ENCODE results near the gene SFMBT2.
A peak's percentile ranks its signal among the peaks of the same experiment; 100 is the strongest.
"Not testable (repeated sequence)": the region's sequence is repeated elsewhere in the genome, so short reads cannot be mapped to it uniquely, and the experiment has no call there.

SFMBT2 gene

DNA sequence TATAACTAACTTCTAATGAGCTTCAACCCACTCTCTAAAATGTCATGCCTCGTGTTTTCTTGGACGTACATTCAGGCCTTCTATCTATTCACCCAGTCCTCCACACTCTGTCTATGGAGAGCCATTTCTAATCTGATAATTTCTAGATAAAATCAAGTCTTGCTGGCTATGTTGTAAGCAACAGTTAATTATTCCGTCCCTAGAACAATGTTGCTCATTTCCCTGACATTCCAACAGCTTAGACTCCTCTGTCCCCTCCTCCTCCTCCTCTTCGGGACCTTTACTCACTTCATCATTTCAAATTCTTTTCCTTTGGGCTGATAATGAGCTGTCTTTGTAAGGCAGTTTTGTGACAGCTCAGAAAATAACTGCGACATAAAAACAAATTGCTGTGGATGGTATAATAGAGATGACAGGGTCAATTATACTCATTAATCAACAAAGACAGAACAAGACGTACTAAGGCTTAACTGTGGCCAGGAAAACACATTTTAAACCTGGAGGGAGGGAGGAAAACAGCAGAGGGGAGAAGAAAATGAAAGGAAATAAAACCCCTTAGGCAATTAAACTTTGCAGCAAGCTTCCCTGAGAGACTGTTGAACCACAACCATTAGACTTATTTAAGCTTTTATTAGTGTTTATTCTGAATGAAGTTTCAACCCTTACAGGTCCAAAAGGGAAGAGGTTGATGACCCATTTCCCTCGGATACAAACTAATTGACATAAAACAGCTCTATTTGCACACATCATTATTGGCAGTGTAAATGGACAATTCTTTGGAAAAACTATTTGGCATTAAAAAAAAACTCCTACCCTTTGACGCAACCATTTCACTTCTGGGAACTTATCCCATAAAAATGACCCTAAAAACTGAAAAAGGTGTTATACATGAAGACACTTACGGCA, 179.1 kb downstream of the SFMBT2 start:
- no peak for DNase-seq (ENCODE audit: low read depth, low spot score)

- DNase-seq (ENCODE audit: low read depth, low spot score), result no peak
Observed at GRCh38 chr10:7230951-7231350, 179.9 kb downstream of the SFMBT2 start.

GRCh38 chr10:7230036-7230435, 180.8 kb downstream of the SFMBT2 start:
- DNase-seq (ENCODE audit: low read depth, low spot score), result no peak

DNA sequence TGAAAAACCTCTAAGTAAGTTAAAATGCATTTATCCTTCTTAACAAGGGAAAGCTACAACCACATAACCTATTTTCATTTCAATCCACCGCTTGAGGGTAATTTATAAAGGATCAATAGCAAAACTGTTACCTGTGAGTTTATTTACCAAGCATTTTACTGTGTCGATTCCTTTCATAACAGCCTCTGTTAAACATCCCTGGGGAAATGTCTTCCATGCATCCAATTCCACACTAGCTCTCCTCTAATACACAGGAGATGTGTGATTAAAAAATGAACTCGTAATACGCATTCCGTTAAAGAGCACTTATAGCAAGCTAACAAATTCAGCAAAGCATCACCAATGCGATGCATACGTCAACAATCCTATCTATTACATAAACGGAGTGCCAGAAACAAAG, 185.7 kb downstream of the SFMBT2 start:
- DNase-seq (ENCODE audit: low read depth, low spot score), result no peak

- no peak for DNase-seq (ENCODE audit: low read depth, low spot score)
Observed at GRCh38 chr10:7218968-7219367, 191.9 kb downstream of the SFMBT2 start.

- DNase-seq (ENCODE audit: low read depth, low spot score), result not testable (repeated sequence)
Observed at GRCh38 chr10:7212696-7213095, 198.1 kb downstream of the SFMBT2 start.

DNA sequence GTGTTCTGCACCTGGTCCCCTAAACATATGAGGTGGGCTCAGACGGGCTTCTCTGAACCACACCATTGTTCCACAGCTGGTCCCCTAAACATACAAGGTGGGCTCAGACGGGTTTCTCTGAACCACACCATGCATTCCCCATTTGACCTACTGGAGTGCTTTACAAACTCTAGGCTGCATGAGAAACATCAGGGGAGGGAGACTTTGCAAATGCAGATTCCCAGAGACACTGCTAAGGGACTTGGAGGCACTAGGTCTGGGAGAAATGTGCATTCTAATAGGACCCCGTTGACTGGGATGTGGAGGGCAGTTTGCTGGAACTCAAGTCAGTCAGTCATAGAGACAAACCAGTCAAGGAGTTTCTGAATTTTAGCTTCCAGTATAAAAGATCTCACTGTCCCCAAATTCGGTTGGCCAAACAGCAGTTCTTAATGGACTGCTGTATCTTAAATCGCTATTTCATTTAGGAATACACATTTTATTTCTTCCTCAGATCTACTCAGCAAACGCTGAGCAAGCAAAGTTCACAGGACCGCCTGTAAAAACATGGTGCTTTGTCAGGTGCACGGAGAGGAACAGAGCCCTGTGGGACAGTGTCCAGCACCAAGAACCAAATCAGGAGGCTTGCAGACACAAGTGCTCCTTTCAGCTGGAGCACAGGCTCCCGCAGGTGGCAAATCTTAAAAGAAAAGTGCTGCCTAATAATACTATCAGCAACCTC, 198.8 kb downstream of the SFMBT2 start:
- no peak for DNase-seq (ENCODE audit: low read depth, low spot score)

- no peak for DNase-seq (ENCODE audit: low read depth, low spot score)
Observed at GRCh38 chr10:7210516-7210915, 200.3 kb downstream of the SFMBT2 start.

- no peak for DNase-seq (ENCODE audit: low read depth, low spot score)
Observed at GRCh38 chr10:7209458-7209857, 201.4 kb downstream of the SFMBT2 start.

- no peak for DNase-seq (ENCODE audit: low read depth, low spot score)
Observed at GRCh38 chr10:7206412-7207100, 204.3 kb downstream of the SFMBT2 start.

GRCh38 chr10:7205656-7206055, 205.2 kb downstream of the SFMBT2 start:
- no peak for DNase-seq (ENCODE audit: low read depth, low spot score)

GRCh38 chr10:7202793-7203355, 208.0 kb downstream of the SFMBT2 start:
- DNase-seq (ENCODE audit: low read depth, low spot score), result no peak

GRCh38 chr10:7199152-7199760, 211.6 kb downstream of the SFMBT2 start:
- no peak for DNase-seq (ENCODE audit: low read depth, low spot score)

- no peak for DNase-seq (ENCODE audit: low read depth, low spot score)
Observed at GRCh38 chr10:7196284-7196683, 214.6 kb downstream of the SFMBT2 start.

- DNase-seq (ENCODE audit: low read depth, low spot score), result no peak
Observed at GRCh38 chr10:7195118-7195517, 215.7 kb downstream of the SFMBT2 start.

DNA sequence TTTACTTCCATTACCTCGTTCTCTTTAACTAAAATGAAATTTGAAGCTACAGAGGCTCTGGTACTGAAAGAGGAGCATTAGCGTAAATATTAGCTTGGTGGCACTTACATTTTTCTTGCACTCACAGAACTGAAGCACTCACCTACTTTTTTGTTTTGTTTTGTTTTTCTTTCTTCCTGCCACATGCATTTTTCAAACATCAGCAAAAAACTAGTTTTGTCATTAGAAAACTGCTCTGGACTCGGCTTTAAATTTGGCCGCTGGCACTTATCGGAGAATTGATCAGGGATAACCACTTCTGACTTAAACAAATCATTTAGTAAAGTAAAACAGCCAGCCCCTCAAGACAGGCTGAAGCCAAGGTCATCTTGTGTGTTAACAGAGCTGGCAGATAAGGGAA, 216.3 kb downstream of the SFMBT2 start:
- DNase-seq (ENCODE audit: low read depth, low spot score), result no peak

DNA sequence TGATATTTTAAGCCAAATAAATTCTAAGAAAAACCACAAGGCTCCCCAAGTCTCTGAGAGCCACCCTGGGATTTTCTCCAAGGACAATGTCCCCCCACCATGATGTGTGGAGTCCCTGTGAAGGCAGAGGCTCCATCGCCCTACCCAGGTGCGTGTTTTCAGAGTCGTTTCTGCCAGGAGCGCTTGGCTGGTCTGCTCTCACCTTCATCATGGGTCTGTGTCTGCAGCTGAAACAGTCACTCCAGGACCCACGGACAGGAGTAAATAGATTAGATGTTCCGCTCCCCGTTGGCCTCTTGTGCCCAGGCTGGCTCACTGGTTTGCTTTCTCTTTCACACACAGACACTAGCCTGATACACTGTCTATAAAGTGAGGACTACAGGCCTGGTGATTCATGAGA, 217.5 kb downstream of the SFMBT2 start:
- no peak for DNase-seq (ENCODE audit: low read depth, low spot score)

- DNase-seq (ENCODE audit: low read depth, low spot score), result peak; percentile 23
Observed at GRCh38 chr10:7192831-7193361, 217.9 kb downstream of the SFMBT2 start.

GRCh38 chr10:7192061-7192460, 218.8 kb downstream of the SFMBT2 start:
- DNase-seq (ENCODE audit: low read depth, low spot score), result no peak

DNA sequence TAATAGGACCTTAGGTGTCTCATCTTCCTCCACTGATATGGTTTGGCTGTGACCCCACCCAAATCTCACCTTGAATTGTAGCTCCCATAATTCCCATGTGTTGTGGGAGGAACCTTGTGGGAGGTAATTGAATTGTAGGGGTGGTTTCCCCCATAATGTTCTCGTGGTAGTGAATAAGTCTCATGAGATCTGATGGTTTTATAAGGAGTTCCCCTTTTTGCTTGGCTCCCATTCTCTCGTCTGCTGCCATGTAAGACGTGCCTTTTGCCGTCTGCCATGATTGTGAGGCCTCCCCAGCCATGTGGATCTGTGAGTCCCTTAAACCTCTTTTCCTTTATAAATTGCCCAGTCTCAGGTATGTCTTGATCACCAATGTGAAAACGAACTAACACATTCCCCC, 220.1 kb downstream of the SFMBT2 start:
- not testable (repeated sequence) for DNase-seq (ENCODE audit: low read depth, low spot score)

GRCh38 chr10:7189909-7190308, 220.9 kb downstream of the SFMBT2 start:
- no peak for DNase-seq (ENCODE audit: low read depth, low spot score)
